ENCODE measurements around the gene KAT2B.

GRCh38 chr3:20096135-20096685 is 56.0 kb downstream of the KAT2B start:
- TF ChIP-seq CTCF (IDR thresholded peaks at IDR 0.05) (no peak), GABPA (IDR thresholded peaks at IDR 0.05; ENCODE audit: low read depth) (no peak), ZBTB33 (IDR thresholded peaks at IDR 0.05; ENCODE audit: borderline replicate concordance, low read depth) (no peak), FOXJ3 (CRISPR knock-in tag; IDR thresholded peaks at IDR 0.05) (no peak), MEF2A (IDR thresholded peaks at IDR 0.05; ENCODE audit: borderline replicate concordance, low read depth) (no peak), EP300 (IDR thresholded peaks at IDR 0.05; ENCODE audit: borderline replicate concordance in 1 of 2, low read depth in 1 of 2, low read length in 1 of 2) (no peak), YY1 (IDR thresholded peaks at IDR 0.05; ENCODE audit: low read depth) (no peak), RAD21 (IDR thresholded peaks at IDR 0.05; ENCODE audit: low read length) (no peak), MAX (IDR thresholded peaks at IDR 0.05; ENCODE audit: low read depth) (no peak), USF2 (IDR thresholded peaks at IDR 0.05; ENCODE audit: borderline replicate concordance, low read depth, low read length) (no peak), RFX5 (IDR thresholded peaks at IDR 0.05; ENCODE audit: low read length) (no peak), USF1 (IDR thresholded peaks at IDR 0.05; ENCODE audit: borderline replicate concordance, low read depth) (no peak), REST (IDR thresholded peaks at IDR 0.05; ENCODE audit: low read depth, low read length) (no peak), NFIC (IDR thresholded peaks at IDR 0.05; ENCODE audit: borderline replicate concordance) (no peak)

All from SK-N-SH (cell line).